Hindlimb muscle (tissue), 1 donor: ENCODE measurements around the gene MAP3K14. TPM values are rescaled to one million over a fixed set of nuclear protein-coding genes. Genes with fewer than 3 reads are reported as not detected.
"Not testable (repeated sequence)": the region's sequence is repeated elsewhere in the genome, so short reads cannot be mapped to it uniquely, and the experiment has no call there.

Experiments
- DNase-seq: peaks from one replicate; pipeline ENCODE4 v3.0.0-alpha.2; 2013
- polyA plus RNA-seq: library from polyadenylated mRNA; unstranded; fragments of 120-200 nt; gene quantifications from one replicate; pipeline ENCODE4 v1.2.1, GENCODE V29; 2013; ENCODE audit not compliant: insufficient read length

MAP3K14 gene
- polyA plus RNA-seq, 1 donor, result 11.5 TPM

GRCh38 chr17:45253879-45254278 lies 62.9 kb downstream of the MAP3K14 start:
- DNase-seq, result no peak

- not testable (repeated sequence) for DNase-seq
Observed at GRCh38 chr17:45253237-45253636, 63.6 kb downstream of the MAP3K14 start.

- DNase-seq, result no peak
Observed at GRCh38 chr17:45251931-45252330, 64.9 kb downstream of the MAP3K14 start.

GRCh38 chr17:45248132-45248957 lies 68.5 kb downstream of the MAP3K14 start:
- DNase-seq, result no peak

GRCh38 chr17:45247429-45248131 lies 69.2 kb downstream of the MAP3K14 start:
- peak; percentile 31 for DNase-seq

GRCh38 chr17:45246861-45247428 lies 69.9 kb downstream of the MAP3K14 start:
- DNase-seq, result no peak

GRCh38 chr17:45246338-45246737 lies 70.5 kb downstream of the MAP3K14 start:
- no peak for DNase-seq

- DNase-seq, result no peak
Observed at GRCh38 chr17:45244725-45245656, 71.8 kb downstream of the MAP3K14 start.

- no peak for DNase-seq
Observed at GRCh38 chr17:45243750-45244149, 73.1 kb downstream of the MAP3K14 start.

- DNase-seq, result no peak
Observed at GRCh38 chr17:45242029-45242414, 74.8 kb downstream of the MAP3K14 start.

GRCh38 chr17:45241328-45242028 lies 75.3 kb downstream of the MAP3K14 start:
- no peak for DNase-seq

- DNase-seq, result no peak
Observed at GRCh38 chr17:45240905-45241327, 75.9 kb downstream of the MAP3K14 start.

- no peak for DNase-seq
Observed at GRCh38 chr17:45238155-45238774, 78.6 kb downstream of the MAP3K14 start.

- no peak for DNase-seq
Observed at GRCh38 chr17:45237686-45238085, 79.1 kb downstream of the MAP3K14 start.

- no peak for DNase-seq
Observed at GRCh38 chr17:45236282-45236606, 80.6 kb downstream of the MAP3K14 start.

- DNase-seq, result peak; percentile 65
Observed at GRCh38 chr17:45235416-45236281, 81.2 kb downstream of the MAP3K14 start.

GRCh38 chr17:45234641-45235415 lies 82.0 kb downstream of the MAP3K14 start:
- no peak for DNase-seq

GRCh38 chr17:45233423-45233924 lies 83.3 kb downstream of the MAP3K14 start:
- no peak for DNase-seq
